HL-60 (cell line): ENCODE data around the gene MAGI2.

Source experiments
- DNase-seq, 2 experiments: peaks; one replicate each; pipeline ENCODE4 v3.0.0-alpha.2; 2010 to 2020; ENCODE audit warnings: low read depth in 1 of 2, low spot score in 1 of 2
- H3K27ac ChIP-seq: fragments of 250-450 bp; sonication (Bioruptor Pico); replicated peaks from 2 replicates; pipeline ENCODE4 v1.5.1; 2020; ENCODE audit warnings: mild to moderate bottlenecking, moderate library complexity
- H3K27me3 ChIP-seq: fragments of 250-450 bp; sonication (Bioruptor Pico); 2 replicates; pipeline ENCODE4 v1.5.1; 2021; ENCODE audit warnings: mild to moderate bottlenecking, moderate library complexity; ENCODE audit not compliant: insufficient read depth, poor library complexity, severe bottlenecking
- H3K4me3 ChIP-seq: replicated peaks from 2 replicates; pipeline ENCODE4 v1.5.1; 2011; ENCODE audit warnings: mild to moderate bottlenecking, control low read depth, low read length; ENCODE audit not compliant: insufficient read depth
- CTCF ChIP-seq: IDR thresholded peaks from one replicate; pipeline ENCODE4 v1.5.1; 2011; ENCODE audit warnings: low read length, control low read depth, inconsistent platforms; ENCODE audit not compliant: insufficient read depth
- GABPA ChIP-seq: IDR thresholded peaks from 2 replicates; pipeline ENCODE4 v1.6.1; 2012; ENCODE audit warnings: low read depth
- POLR2AphosphoS5 ChIP-seq: IDR thresholded peaks from 2 replicates; pipeline ENCODE4 v1.6.1; 2012; ENCODE audit warnings: low read depth
- REST ChIP-seq: IDR thresholded peaks from 2 replicates; pipeline ENCODE4 v1.6.1; 2012; ENCODE audit warnings: low read depth; ENCODE audit not compliant: insufficient replicate concordance
- SPI1 ChIP-seq: IDR thresholded peaks from 2 replicates; pipeline ENCODE4 v1.6.1; 2012; ENCODE audit warnings: low read depth, mild to moderate bottlenecking, borderline replicate concordance

Gene MAGI2

GRCh38 chr7:78333530-78334425 lies 1119.7 kb downstream of the MAGI2 start:
- DNase-seq: no peak
- TF ChIP-seq POLR2AphosphoS5: no peak
- TF ChIP-seq GABPA: no peak
- no peak for TF ChIP-seq REST
- no peak for TF ChIP-seq CTCF
- TF ChIP-seq SPI1: no peak
- H3K27ac ChIP-seq: no peak overlapping the region
- no peaks in the 10 kb centered on the region for H3K27me3 ChIP-seq
- no peak overlapping the region for H3K4me3 ChIP-seq

- Histone ChIP-seq H3K27ac (no peak overlapping the region), H3K27me3 (no peaks in the 10 kb centered on the region), H3K4me3 (no peak overlapping the region)
- no peak for DNase-seq
- TF ChIP-seq POLR2AphosphoS5 (no peak), SPI1 (no peak), REST (no peak), GABPA (no peak)
These were observed 1124.3 kb downstream of the MAGI2 start for GRCh38 chr7:78329001-78329655.

- Histone ChIP-seq H3K27me3 (no peaks in the 10 kb centered on the region), H3K4me3 (no peak overlapping the region), H3K27ac (no peak overlapping the region)
- TF ChIP-seq CTCF: no peak
- no peak for TF ChIP-seq REST
- TF ChIP-seq POLR2AphosphoS5: no peak
- DNase-seq: no peak
These were observed 1125.7 kb downstream of the MAGI2 start for GRCh38 chr7:78327718-78328117.
